ENCODE measurements around the gene MPG.

DNA sequence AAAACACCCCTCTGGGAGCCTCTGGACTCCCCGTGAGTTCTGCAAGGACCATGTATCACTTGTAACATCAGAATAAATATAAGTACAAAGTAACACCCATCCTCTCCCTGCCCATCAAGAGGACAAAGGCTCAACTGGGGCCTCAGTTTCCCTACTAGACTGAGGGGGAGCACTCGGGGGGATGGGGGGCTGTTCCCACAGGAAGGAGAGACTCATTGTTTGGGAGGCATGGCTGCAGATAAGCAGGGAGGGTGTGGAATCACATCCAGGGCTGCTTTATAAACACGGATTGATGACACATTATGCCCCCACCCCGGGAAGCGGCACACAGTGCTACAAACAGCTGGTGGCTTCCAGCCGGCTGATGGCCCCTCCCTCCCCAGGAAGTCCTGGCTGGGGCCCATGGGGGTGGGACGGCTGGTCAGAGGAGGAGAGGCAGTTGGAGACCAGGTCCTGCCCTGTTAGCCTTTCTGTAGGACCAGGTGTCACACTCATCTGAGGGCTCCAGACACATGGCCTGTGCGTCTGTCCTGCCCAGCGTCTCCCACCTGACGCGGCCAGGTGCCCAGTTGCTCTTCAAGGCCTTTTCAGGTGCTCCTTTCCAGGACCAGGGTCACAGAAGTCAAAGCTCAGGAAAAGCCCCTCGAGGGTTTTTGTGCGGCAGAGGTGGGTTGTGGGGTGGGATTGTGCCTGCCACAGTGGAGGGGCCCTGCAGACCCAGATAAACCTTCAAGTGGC, 1.3 kb upstream of the MPG start:
- TF ChIP-seq, protein P1, sequence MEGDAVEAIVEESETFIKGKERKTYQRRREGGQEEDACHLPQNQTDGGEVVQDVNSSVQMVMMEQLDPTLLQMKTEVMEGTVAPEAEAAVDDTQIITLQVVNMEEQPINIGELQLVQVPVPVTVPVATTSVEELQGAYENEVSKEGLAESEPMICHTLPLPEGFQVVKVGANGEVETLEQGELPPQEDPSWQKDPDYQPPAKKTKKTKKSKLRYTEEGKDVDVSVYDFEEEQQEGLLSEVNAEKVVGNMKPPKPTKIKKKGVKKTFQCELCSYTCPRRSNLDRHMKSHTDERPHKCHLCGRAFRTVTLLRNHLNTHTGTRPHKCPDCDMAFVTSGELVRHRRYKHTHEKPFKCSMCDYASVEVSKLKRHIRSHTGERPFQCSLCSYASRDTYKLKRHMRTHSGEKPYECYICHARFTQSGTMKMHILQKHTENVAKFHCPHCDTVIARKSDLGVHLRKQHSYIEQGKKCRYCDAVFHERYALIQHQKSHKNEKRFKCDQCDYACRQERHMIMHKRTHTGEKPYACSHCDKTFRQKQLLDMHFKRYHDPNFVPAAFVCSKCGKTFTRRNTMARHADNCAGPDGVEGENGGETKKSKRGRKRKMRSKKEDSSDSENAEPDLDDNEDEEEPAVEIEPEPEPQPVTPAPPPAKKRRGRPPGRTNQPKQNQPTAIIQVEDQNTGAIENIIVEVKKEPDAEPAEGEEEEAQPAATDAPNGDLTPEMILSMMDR (IDR thresholded peaks at IDR 0.05; ENCODE audit: insufficient read depth, low read length, poor library complexity, severe bottlenecking) = no peak
- TF ChIP-seq EZH2phosphoT487 (conservative IDR thresholded peaks at IDR 0.05; ENCODE audit: low read length) = no peak
